Common myeloid progenitor, CD34-positive (primary cell): Measurements from ENCODE around the gene CDKL1.
"Not testable (repeated sequence)": the region's sequence is repeated elsewhere in the genome, so short reads cannot be mapped to it uniquely, and the experiment has no call there.

ENCODE experiments used
- CTCF ChIA-PET: fragments of 350-600 bp; sonication (Branson Sonifier 250); formaldehyde crosslinking; loops from one replicate; lab custom pipeline; 2021; ENCODE audit warnings: antibody characterized with exemption; lab: Charles Lee
- POLR2A ChIA-PET: fragments of 350-600 bp; sonication (Branson Sonifier 250); formaldehyde crosslinking; loops from one replicate; lab custom pipeline; 2021; ENCODE audit warnings: antibody characterized with exemption; lab: Charles Lee
- DNase-seq, 3 donors: peaks; one replicate each; pipeline versions ENCODE4 v3.0.0 to v3.0.0-alpha.2; 2013
- H3K27ac ChIP-seq, 2 experiments: 1 replicate in 1 of 2; 2 replicates in 1 of 2; pipeline ENCODE4 v1.7.0; 2013; ENCODE audit warnings: inconsistent platforms in 2 of 2, low read length in 2 of 2, mild to moderate bottlenecking in 2 of 2, low read depth in 1 of 2, moderate library complexity in 1 of 2; ENCODE audit not compliant: severe bottlenecking in 2 of 2, insufficient read depth in 1 of 2, poor library complexity in 1 of 2
- H3K27me3 ChIP-seq, 5 experiments: replicated peaks in 2 of 5; 1 replicate in 3 of 5; 2 replicates in 2 of 5; pipeline versions ENCODE4 v1.6.1 to v1.7.0; 2013; ENCODE audit warnings: low read length in 4 of 5, mild to moderate bottlenecking in 2 of 5, moderate library complexity in 2 of 5, inconsistent platforms in 1 of 5; ENCODE audit not compliant: insufficient read depth in 5 of 5, control insufficient read depth in 4 of 5
- H3K36me3 ChIP-seq, 4 experiments: 1 replicate in 2 of 4; 2 replicates in 2 of 4; pipeline versions ENCODE4 v1.6.1 to v1.7.0; 2013; ENCODE audit warnings: low read length in 3 of 4, control low read depth in 1 of 4, mild to moderate bottlenecking in 1 of 4; ENCODE audit not compliant: control insufficient read depth in 4 of 4, insufficient read depth in 4 of 4
- H3K4me1 ChIP-seq, 4 experiments: 1 replicate in 3 of 4; 2 replicates in 1 of 4; pipeline versions ENCODE4 v1.6.1 to v1.7.1; 2013; ENCODE audit warnings: low read length in 3 of 4, mild to moderate bottlenecking in 3 of 4, control low read depth in 1 of 4, inconsistent platforms in 1 of 4, moderate library complexity in 1 of 4; ENCODE audit not compliant: control insufficient read depth in 4 of 4, insufficient read depth in 4 of 4; ENCODE audit errors: control extremely low read depth in 1 of 4
- H3K4me3 ChIP-seq, 7 experiments: 1 replicate in 4 of 7; 2 replicates in 3 of 7; pipeline versions ENCODE4 v1.5.1 to v1.7.0; 2013; ENCODE audit warnings: mild to moderate bottlenecking in 7 of 7, low read length in 6 of 7, moderate library complexity in 6 of 7, inconsistent platforms in 2 of 7, low read depth in 2 of 7, control low read depth in 1 of 7; ENCODE audit not compliant: insufficient read depth in 4 of 7, control insufficient read depth in 1 of 7; ENCODE audit errors: extremely low read depth in 1 of 7
- H3K9me3 ChIP-seq, 5 experiments: 1 replicate in 4 of 5; 2 replicates in 1 of 5; pipeline versions ENCODE4 v1.6.1 to v1.7.1; 2013; ENCODE audit warnings: low read length in 4 of 5, mild to moderate bottlenecking in 2 of 5, inconsistent platforms in 1 of 5, low read depth in 1 of 5, moderate library complexity in 1 of 5; ENCODE audit not compliant: control insufficient read depth in 4 of 5, insufficient read depth in 2 of 5; ENCODE audit errors: control extremely low read depth in 1 of 5
- WGBS: methylation state at CpG from one replicate; pipeline ENCODE4 v1.1.5; 2013; ENCODE audit not compliant: insufficient coverage; 5-methylcytosine and 5-hydroxymethylcytosine counted together

The CDKL1 gene

DNA sequence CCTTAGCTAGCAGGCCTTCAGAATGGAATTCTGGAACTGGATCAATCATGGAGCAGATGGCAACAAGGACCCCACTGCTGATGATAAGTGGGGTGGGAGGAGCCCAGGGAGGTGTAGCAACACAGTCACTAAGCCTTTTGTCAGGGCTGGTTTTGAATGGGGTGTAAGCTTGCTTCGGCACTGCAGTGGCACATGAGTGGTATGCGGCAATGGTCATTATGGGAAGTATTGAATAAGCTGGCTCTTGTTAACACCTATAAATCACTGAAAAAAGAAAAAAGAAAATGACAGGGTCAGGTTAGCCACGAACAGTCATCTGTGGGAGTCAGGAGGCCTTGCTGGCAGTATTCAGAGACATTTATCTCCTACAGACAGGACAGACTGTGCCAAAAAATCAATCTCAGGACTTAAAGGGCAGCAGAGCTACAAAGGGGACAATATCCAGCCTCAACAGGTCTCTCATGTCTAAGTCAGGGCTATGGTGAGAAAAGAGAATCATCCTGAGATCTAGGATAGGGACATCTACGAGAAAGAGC, 19.1 kb downstream of the CDKL1 start:
- WGBS = 88% methylated on average over 1 of the region's 4 CpGs
- no peak for DNase-seq
- CTCF ChIA-PET = interaction anchor here (0.8 to 1.3 kb wide), 3 partner anchors 19 to 49 kb away, joined by 3 read pairs; no protein-coding TSS in a partner anchor
- H3K27me3 ChIP-seq = no peaks in the 10 kb centered on the region
- peaks cover 0 to 4% (median 0%) of the 10 kb centered on the region in 4 experiments for H3K36me3 ChIP-seq
- H3K9me3 ChIP-seq = no peaks in the 10 kb centered on the region
- POLR2A ChIA-PET = interaction anchor here (0.6 kb wide), 1 partner anchor 187 kb away, joined by 4 read pairs; no protein-coding TSS in a partner anchor
- no peak overlapping the region for H3K27ac ChIP-seq
- no peak overlapping the region for H3K4me3 ChIP-seq
- H3K4me1 ChIP-seq = no peaks in the 10 kb centered on the region

DNA sequence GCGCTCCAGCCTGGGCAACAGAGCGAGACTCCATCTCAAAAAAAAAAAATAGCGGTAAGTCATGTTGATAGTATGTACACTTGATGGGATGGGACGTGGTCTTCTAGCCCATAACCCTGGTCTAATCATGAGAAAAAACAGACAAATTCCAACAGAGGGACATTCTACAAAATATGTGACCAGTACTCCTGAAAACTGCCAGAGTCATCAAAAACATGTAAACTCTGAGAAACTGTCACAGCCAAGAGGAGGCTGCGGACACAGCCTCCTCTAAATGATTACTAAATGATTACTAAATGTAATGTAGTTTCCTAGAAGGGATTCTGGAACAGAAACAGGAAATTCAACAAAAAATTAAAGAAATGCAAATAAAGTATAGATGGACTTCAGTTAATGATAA, 20.9 kb downstream of the CDKL1 start:
- CTCF ChIA-PET = interaction anchor here (1.2 kb wide), 1 partner anchor 8 kb away, joined by 3 read pairs; no protein-coding TSS in a partner anchor
- 100% methylated on average over 3 of the region's 5 CpGs for WGBS
- POLR2A ChIA-PET = no interaction called here

DNA sequence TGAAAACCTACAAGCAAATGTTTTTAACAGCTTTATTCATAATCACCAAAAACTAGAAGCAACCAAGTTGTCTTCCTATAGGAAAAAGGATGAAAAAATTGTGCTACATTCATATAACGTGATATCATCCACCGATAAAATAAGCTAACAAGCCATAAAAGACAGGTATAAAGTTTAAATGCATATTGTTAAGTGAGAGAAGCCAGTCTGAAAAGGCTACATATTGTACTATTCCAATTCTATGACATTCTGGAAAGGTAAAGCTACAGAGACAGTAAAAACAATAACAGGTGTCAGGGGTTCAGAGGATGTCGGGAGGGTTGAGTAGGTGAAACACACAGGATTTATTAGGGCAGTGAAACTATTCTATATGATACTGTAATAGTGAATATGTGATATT, 22.7 kb downstream of the CDKL1 start:
- Histone ChIP-seq H3K36me3 (peaks cover 0 to 4% (median 0%) of the 10 kb centered on the region in 4 experiments), H3K27me3 (no peaks in the 10 kb centered on the region), H3K4me3 (no peak overlapping the region), H3K27ac (no peak overlapping the region), H3K4me1 (no peaks in the 10 kb centered on the region), H3K9me3 (no peaks in the 10 kb centered on the region)
- no peak for DNase-seq
- CTCF ChIA-PET = interaction anchor here (1.1 kb wide), 1 partner anchor 11 kb away, joined by 5 read pairs; no protein-coding TSS in a partner anchor
- WGBS = 89% methylated on average over 1 of the region's 3 CpGs
- POLR2A ChIA-PET = no interaction called here

More for the DNA sequence above, 20.9 kb downstream of the CDKL1 start:
- Histone ChIP-seq H3K4me3 (no peak overlapping the region), H3K9me3 (no peaks in the 10 kb centered on the region), H3K27me3 (no peaks in the 10 kb centered on the region), H3K36me3 (peaks cover 0 to 4% (median 0%) of the 10 kb centered on the region in 4 experiments), H3K27ac (no peak overlapping the region), H3K4me1 (no peaks in the 10 kb centered on the region)
- no peak for DNase-seq

DNA sequence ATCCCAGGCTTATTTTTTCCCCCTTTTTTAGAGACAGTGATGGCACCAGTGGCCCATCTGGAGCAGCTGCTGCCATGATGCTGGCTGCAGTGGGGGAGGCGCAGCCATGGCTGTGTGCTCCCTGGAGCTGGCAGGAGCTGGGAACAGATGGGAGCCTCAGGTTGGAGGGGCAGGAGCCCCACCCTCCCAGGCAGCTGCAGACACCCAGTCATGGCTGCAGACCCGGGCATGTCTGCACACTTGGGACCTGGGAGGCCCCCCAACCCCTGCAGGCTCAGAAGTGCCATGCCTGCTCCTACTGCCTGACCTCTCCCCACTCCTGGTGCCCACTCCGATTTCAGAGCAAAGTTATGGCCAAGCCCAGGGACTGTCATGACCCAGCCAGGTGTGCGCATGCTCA, 25.1 kb downstream of the CDKL1 start:
- Histone ChIP-seq H3K36me3 (no peaks in the 10 kb centered on the region), H3K4me3 (no peak overlapping the region), H3K9me3 (no peaks in the 10 kb centered on the region), H3K4me1 (peaks cover 0 to 7% (median 1%) of the 10 kb centered on the region in 4 experiments), H3K27ac (no peak overlapping the region), H3K27me3 (no peaks in the 10 kb centered on the region)
- DNase-seq = no peak
- 100% methylated on average over 1 of the region's 4 CpGs for WGBS
- ChIA-PET POLR2A (no interaction called here), CTCF (no interaction called here)

DNA sequence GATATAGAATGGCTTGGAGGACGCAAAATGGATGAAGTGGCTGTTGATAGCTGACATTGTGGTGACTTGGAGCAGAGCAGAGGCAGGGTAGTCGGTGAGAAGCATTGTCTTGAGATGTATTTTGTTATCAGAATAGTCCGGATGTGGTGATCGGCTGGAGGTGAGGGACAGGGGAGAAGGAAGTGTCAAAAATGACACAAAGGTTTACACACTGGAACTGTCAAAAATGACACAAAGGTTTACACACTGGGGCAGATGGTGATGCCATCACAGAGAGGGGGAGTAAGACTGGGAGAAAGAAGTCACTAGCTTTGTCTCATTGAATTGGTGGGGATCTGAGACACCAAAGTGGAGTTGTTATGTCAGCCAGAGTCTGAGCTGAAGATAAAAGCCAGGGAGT, 30.1 kb downstream of the CDKL1 start:
- H3K36me3 ChIP-seq = no peaks in the 10 kb centered on the region
- 94% methylated on average over 4 of the region's 4 CpGs for WGBS
- DNase-seq = no peak
- peaks cover 7 to 43% (median 21%) of the 10 kb centered on the region in 4 experiments for H3K4me1 ChIP-seq
- no peak overlapping the region for H3K27ac ChIP-seq
- POLR2A ChIA-PET = no interaction called here
- CTCF ChIA-PET = interaction anchor here (1.0 to 1.5 kb wide), 4 partner anchors 10 to 46 kb away, joined by 3 to 5 read pairs (median 4); no protein-coding TSS in a partner anchor
- H3K9me3 ChIP-seq = no peaks in the 10 kb centered on the region
- H3K27me3 ChIP-seq = no peaks in the 10 kb centered on the region
- H3K4me3 ChIP-seq = no peak overlapping the region

DNA sequence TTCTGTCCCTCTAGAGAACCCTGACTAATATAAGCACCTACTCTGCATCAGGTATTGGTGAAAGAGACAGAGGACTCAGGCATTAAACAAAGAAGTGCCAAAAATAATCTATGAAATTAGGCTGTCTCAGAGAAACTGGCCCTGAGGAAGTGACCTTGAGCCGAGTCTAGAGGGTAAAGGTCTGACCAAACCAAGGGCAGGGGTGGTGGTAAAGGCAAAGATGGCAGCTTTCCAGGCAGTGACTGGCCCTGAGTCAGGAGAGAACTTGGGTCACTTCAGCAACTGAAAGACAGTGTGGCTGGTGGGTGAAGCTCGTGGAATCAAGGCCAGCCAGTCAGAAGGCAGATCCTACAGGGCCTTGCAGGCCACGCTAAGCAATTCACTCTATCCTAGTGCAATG, 30.6 kb downstream of the CDKL1 start:
- H3K27ac ChIP-seq = no peak overlapping the region
- peaks cover 7 to 43% (median 21%) of the 10 kb centered on the region in 4 experiments for H3K4me1 ChIP-seq
- H3K36me3 ChIP-seq = no peaks in the 10 kb centered on the region
- WGBS = 100% methylated on average over 3 of the region's 3 CpGs
- H3K9me3 ChIP-seq = no peaks in the 10 kb centered on the region
- CTCF ChIA-PET = interaction anchor here (1.0 to 1.5 kb wide), 6 partner anchors 11 to 45 kb away, joined by 3 to 5 read pairs (median 4); no protein-coding TSS in a partner anchor
- no peak overlapping the region for H3K4me3 ChIP-seq
- POLR2A ChIA-PET = interaction anchor here (0.6 kb wide), 1 partner anchor 19 kb away, joined by 3 read pairs; no protein-coding TSS in a partner anchor
- H3K27me3 ChIP-seq = no peaks in the 10 kb centered on the region
- no peak for DNase-seq

DNA sequence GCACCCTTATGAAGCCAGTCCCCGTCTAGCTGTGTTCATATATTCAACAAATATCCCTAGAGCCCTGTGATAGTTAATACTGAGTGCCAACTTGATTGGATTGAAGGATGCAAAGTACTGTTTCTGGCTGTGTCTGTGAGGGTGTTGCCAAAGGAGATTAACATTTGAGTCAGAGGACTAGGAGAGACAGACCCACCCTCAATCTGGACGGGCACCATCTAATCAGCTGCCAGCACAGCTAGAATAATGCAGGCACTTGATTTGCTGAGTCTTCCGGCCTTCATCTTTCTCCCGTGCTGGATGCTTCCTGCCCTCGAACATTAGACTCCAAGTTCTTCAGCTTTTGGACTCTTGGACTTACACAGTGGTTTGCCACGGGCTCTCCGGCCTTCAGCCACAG, 31.1 kb downstream of the CDKL1 start:
- H3K4me1 ChIP-seq = peaks cover 7 to 43% (median 21%) of the 10 kb centered on the region in 4 experiments
- not testable (repeated sequence) for H3K27me3 ChIP-seq, H3K27ac ChIP-seq, H3K36me3 ChIP-seq, DNase-seq, H3K9me3 ChIP-seq, H3K4me3 ChIP-seq
- ChIA-PET CTCF (interaction anchor here (1.0 to 2.0 kb wide), 6 partner anchors 11 to 45 kb away, joined by 3 to 6 read pairs (median 4); no protein-coding TSS in a partner anchor), POLR2A (interaction anchor here (0.6 kb wide), 1 partner anchor 19 kb away, joined by 3 read pairs; no protein-coding TSS in a partner anchor)
- WGBS = 97% methylated on average over 6 of the region's 7 CpGs
